Effector memory CD4-positive, alpha-beta T cell (primary cell): ENCODE measurements around the gene ANKLE2.

ENCODE experiments used
- DNase-seq, 3 donors: peaks; one replicate each; pipeline ENCODE4 v3.0.0-alpha.2; 2020
- H3K27ac ChIP-seq: 2 replicates; pipeline ENCODE4 v1.7.0; 2013; ENCODE audit warnings: mild to moderate bottlenecking, low read length, moderate library complexity; ENCODE audit not compliant: insufficient read depth, poor library complexity, severe bottlenecking
- H3K27me3 ChIP-seq: replicated peaks from 2 replicates; pipeline ENCODE4 v1.7.0; 2013; ENCODE audit warnings: mild to moderate bottlenecking, low read length; ENCODE audit not compliant: insufficient read depth, control insufficient read depth, poor library complexity, severe bottlenecking
- H3K36me3 ChIP-seq: 2 replicates; pipeline ENCODE4 v1.7.0; 2013; ENCODE audit warnings: mild to moderate bottlenecking, low read length, moderate library complexity; ENCODE audit not compliant: control insufficient read depth, insufficient read depth
- H3K4me1 ChIP-seq: 2 replicates; pipeline ENCODE4 v1.7.0; 2013; ENCODE audit warnings: low read length, mild to moderate bottlenecking; ENCODE audit not compliant: control insufficient read depth, insufficient read depth, poor library complexity, severe bottlenecking
- H3K4me3 ChIP-seq: 2 replicates; pipeline ENCODE4 v1.7.0; 2013; ENCODE audit warnings: low read length, low read depth, mild to moderate bottlenecking; ENCODE audit not compliant: insufficient read depth, poor library complexity, severe bottlenecking
- H3K9me3 ChIP-seq: 2 replicates; pipeline ENCODE4 v1.7.0; 2013; ENCODE audit warnings: mild to moderate bottlenecking, low read length, moderate library complexity; ENCODE audit not compliant: control insufficient read depth

Gene ANKLE2

DNA sequence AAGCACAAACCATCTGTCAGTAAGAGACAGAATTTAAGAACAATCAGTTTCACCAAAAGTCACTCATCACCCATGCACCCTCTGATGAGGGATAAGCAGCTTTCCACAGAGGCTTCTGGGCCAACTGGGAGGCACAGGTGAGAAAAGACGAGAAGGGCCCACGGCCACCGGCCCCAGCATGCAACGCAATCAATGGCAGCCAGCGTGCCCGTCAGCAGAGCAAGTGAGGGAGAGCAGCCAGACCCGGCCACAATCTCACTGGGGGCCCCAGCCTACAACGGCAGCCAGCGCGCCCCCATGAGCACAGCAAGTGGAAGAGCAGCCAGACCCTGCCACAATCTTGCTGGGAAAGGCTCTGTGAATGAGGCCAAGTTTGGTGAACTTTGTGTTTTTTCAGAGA is 13.3 kb downstream of the ANKLE2 start:
- no peak for DNase-seq
- Histone ChIP-seq H3K4me3 (no peak overlapping the region), H3K4me1 (no peaks in the 10 kb centered on the region), H3K27me3 (no peaks in the 10 kb centered on the region), H3K9me3 (no peaks in the 10 kb centered on the region), H3K27ac (no peak overlapping the region), H3K36me3 (peaks cover 81% of the 10 kb centered on the region)

DNA sequence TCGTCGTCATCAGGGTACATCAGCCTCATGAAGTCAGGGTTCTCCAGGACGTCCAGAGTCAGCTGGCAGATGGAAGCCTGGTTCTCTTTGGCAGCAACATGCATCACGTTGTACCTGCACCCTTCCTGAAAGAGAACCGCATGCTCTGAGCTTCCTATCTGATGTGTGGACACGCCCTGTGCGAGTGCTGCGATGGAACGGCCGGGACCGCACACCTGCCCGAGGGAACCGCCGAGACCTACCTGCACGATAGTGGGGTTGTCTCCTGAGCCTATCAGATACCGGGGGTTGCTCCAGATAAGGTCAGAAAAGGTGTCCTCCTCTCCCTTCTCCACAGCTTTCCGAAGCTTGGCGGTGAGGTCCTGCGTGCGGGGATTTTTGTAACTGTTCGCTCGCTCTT is 13.7 kb downstream of the ANKLE2 start:
- H3K27me3 ChIP-seq = no peaks in the 10 kb centered on the region
- no peaks in the 10 kb centered on the region for H3K4me1 ChIP-seq
- H3K4me3 ChIP-seq = no peak overlapping the region
- DNase-seq = no peak
- no peak overlapping the region for H3K27ac ChIP-seq
- peaks cover 81% of the 10 kb centered on the region for H3K36me3 ChIP-seq
- H3K9me3 ChIP-seq = no peaks in the 10 kb centered on the region

DNA sequence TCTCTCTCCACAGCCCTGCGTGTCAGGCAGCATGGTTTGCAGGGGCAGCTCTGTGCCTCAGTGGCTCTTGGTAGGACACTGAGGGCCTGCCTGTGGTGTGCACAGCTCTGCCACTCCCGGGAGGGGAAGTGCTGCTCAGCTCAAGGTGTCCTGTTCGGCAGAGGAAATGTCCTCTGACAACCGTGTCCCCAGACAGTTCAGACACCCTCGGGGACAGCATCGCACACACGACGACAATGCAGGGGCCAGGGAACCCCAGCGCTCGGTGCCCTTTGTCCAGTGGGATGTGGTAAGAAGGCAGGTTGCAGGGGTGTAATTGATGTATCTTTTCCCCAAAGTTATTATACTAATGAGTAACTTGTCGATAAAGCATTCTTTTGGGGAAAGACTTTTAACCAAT is 14.2 kb downstream of the ANKLE2 start:
- Histone ChIP-seq H3K27me3 (no peaks in the 10 kb centered on the region), H3K4me1 (no peaks in the 10 kb centered on the region), H3K4me3 (no peak overlapping the region), H3K36me3 (peaks cover 81% of the 10 kb centered on the region), H3K9me3 (no peaks in the 10 kb centered on the region), H3K27ac (no peak overlapping the region)
- DNase-seq = no peak

DNA sequence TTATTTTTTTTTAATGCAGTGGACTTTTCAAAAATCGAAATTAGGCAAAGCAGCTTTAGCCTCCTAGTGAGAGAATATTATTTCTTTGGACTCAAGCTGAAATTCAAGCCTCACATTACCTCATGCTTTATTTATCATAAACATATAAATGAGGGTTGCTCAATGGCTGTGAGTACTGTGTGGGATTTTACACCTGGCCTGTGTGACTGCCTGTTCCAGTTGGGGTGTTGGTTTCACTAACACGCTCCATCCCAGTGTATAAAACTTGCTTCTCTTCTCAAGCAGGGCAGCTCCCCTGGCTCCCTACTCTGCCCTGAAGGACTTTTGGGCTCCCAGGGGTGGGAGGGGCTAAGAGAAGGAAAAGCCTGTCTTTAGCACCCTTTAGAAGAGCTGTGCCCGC is 15.0 kb downstream of the ANKLE2 start:
- Histone ChIP-seq H3K4me1 (no peaks in the 10 kb centered on the region), H3K27ac (no peak overlapping the region), H3K36me3 (peaks cover 84% of the 10 kb centered on the region), H3K4me3 (no peak overlapping the region), H3K9me3 (no peaks in the 10 kb centered on the region), H3K27me3 (no peaks in the 10 kb centered on the region)
- DNase-seq = no peak

DNA sequence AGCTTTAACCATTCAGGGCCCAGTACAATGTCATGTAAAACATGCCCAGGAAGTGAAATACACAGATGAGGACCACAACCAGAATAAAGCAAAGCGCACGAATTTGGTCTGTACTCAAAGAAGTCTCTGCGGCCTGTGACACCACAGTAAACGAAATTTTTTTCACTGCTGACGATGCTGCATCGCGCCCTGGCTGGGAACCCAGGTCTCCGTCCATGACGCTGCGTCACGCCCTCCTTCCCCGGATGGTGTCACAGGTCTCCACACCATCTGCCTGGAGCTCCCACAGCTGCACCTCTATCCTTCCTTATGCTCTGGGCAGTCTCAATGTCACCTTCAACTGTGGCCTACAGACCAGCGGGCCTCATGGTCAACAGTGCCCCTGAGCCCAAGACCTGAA is 17.8 kb downstream of the ANKLE2 start:
- no peak for DNase-seq
- H3K4me1 ChIP-seq = no peaks in the 10 kb centered on the region
- no peak overlapping the region for H3K27ac ChIP-seq
- no peaks in the 10 kb centered on the region for H3K27me3 ChIP-seq
- H3K9me3 ChIP-seq = no peaks in the 10 kb centered on the region
- H3K4me3 ChIP-seq = no peak overlapping the region
- peaks cover 89% of the 10 kb centered on the region for H3K36me3 ChIP-seq

DNA sequence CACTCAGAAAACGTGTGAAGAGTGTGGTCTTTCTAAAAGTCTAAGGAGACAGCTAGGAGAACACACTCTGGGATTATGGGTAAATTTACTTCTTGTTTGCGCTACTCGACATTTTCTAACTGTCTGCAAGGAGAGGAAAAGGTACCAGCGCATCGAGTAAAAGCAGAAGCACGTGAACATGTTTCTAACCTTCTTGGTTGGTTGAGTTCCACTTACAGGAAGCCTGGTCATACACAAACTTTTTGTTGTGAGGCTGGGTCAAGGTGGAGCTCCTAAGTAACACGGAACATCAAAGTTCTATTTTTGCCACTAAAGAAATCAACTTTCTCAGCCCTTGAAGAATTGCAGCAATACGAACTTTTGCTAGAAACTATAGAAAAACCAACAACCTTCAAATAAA is 20.0 kb downstream of the ANKLE2 start:
- Histone ChIP-seq H3K27me3 (no peaks in the 10 kb centered on the region), H3K27ac (no peak overlapping the region), H3K36me3 (peaks cover 77% of the 10 kb centered on the region)

DNA sequence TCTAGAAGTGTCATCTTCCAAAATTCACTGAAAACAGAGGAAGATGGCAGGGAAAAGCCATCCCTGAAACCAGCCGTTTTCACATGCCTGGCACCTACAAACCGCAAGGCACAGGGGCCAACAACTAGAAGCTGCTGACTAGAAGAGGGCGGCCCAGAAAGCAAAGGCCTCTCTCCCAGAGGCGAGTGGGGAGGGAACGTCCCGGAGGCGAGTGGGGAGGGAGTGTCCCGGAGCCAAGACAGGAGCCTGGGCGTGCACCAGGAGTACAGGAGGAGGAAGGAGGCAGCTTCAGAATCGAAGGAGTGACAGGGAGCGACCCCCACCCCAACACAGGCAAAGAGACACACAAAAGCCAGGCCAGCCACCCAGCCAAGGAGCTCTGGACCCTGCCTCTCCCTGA is 21.0 kb downstream of the ANKLE2 start:
- H3K27ac ChIP-seq = no peak overlapping the region
- no peaks in the 10 kb centered on the region for H3K27me3 ChIP-seq
- H3K4me1 ChIP-seq = no peaks in the 10 kb centered on the region
- H3K9me3 ChIP-seq = no peaks in the 10 kb centered on the region
- H3K4me3 ChIP-seq = no peak overlapping the region
- DNase-seq = no peak
- peaks cover 75% of the 10 kb centered on the region for H3K36me3 ChIP-seq

More for the DNA sequence above, 20.0 kb downstream of the ANKLE2 start:
- H3K4me3 ChIP-seq = no peak overlapping the region
- H3K9me3 ChIP-seq = no peaks in the 10 kb centered on the region
- no peak for DNase-seq
- no peaks in the 10 kb centered on the region for H3K4me1 ChIP-seq

DNA sequence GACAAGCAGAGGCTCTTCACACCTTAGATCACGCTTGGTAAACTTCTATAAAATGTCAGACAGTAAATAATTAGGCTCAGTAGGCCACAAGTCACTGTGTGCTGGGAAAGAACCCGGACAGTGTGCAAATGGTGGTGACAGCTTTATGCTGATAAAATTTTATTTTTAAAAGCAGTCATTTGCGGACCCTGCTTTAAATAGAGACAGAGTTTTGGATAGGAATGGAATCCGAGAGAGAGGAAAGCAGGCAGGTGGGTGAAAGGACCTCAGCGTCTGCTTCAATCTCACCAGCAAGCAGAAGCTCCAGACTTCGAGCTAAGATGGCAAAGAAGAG is 21.4 kb downstream of the ANKLE2 start:
- H3K27me3 ChIP-seq = no peaks in the 10 kb centered on the region
- H3K4me1 ChIP-seq = no peaks in the 10 kb centered on the region
- H3K27ac ChIP-seq = no peak overlapping the region
- no peak for DNase-seq
- H3K36me3 ChIP-seq = peaks cover 75% of the 10 kb centered on the region
- no peaks in the 10 kb centered on the region for H3K9me3 ChIP-seq
- H3K4me3 ChIP-seq = no peak overlapping the region

DNA sequence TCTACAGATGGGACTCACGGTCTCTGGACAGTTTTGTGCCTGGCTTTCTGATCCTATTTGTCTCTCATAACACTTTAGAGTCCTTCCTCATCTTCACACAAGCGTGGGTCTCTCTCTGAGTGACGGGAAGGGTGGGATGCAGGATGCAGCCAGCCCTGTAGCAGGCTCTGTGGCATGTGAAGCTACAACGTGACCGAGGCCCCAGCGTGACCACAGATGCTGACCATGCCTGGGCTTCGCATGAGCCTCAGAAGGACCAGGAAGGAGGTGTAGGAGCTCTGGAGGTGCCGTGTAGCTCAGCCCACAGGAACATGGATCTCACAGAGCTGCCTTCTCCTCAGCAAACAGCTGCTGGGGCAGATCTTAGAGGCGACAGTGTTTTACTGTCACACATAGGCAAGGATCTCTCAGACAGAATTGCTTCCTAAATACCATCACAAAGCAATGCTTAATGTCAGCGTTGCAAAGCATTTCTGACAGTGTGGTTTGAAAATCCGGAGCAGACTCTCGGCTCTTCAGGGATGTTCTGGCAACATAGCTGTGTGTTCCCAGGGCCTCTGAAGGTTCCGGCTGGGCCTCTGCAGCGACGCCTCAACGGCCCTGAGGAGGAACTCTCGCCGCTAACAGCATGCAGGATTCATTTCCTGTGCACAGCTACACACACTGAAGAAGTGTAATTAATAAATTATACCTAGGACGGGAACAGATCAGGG is 21.9 kb downstream of the ANKLE2 start:
- Histone ChIP-seq H3K27ac (no peak overlapping the region), H3K4me3 (no peak overlapping the region), H3K36me3 (peaks cover 75% of the 10 kb centered on the region), H3K27me3 (no peaks in the 10 kb centered on the region), H3K9me3 (no peaks in the 10 kb centered on the region), H3K4me1 (no peaks in the 10 kb centered on the region)
- DNase-seq = no peak

DNA sequence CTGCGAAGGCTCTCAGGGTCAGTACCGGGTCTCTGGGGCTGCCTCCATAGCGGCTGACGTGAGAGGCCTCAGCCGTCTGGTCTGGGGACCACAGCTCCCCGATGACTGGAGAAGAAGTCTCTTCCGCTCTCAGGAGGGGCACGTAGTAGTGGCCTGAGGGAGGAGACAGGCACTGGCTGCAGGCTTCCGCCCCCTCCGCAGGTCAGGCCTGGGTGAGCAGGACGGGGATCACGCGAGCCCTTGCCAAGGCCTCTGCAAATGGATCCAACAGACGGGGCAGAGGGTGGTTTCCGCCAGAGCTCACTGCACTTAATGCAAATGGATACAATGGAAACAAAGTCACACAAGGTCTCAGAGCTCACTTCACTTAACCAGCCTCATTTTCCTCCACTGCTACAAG is 24.7 kb downstream of the ANKLE2 start:
- H3K4me3 ChIP-seq = no peak overlapping the region
- H3K9me3 ChIP-seq = no peaks in the 10 kb centered on the region
- no peak for DNase-seq
- no peak overlapping the region for H3K27ac ChIP-seq
- H3K27me3 ChIP-seq = no peaks in the 10 kb centered on the region
- peaks cover 78% of the 10 kb centered on the region for H3K36me3 ChIP-seq
- H3K4me1 ChIP-seq = no peaks in the 10 kb centered on the region
